Effector CD4-positive, alpha-beta T cell (primary cell): ENCODE data around the gene SLX4IP.

Experiments
- DNase-seq: peaks from one replicate; pipeline ENCODE4 v3.0.0-alpha.2; 2020

SLX4IP gene

GRCh38 chr20:10524034-10524476, 89.0 kb downstream of the SLX4IP start:
- no peak for DNase-seq

- DNase-seq, result no peak
Measured at GRCh38 chr20:10524643-10525042, 89.5 kb downstream of the SLX4IP start.

GRCh38 chr20:10527781-10528180, 92.7 kb downstream of the SLX4IP start:
- no peak for DNase-seq

GRCh38 chr20:10530883-10531282, 95.8 kb downstream of the SLX4IP start:
- no peak for DNase-seq

- DNase-seq, result no peak
Measured at GRCh38 chr20:10531848-10532247, 96.7 kb downstream of the SLX4IP start.

GRCh38 chr20:10532361-10532760, 97.3 kb downstream of the SLX4IP start:
- no peak for DNase-seq

GRCh38 chr20:10536531-10536930, 101.4 kb downstream of the SLX4IP start:
- DNase-seq, result no peak

GRCh38 chr20:10537850-10538480, 102.9 kb downstream of the SLX4IP start:
- DNase-seq, result no peak

GRCh38 chr20:10538768-10539167, 103.7 kb downstream of the SLX4IP start:
- DNase-seq, result no peak

- no peak for DNase-seq
Measured at GRCh38 chr20:10539818-10540553, 104.9 kb downstream of the SLX4IP start.

GRCh38 chr20:10540636-10541493, 105.8 kb downstream of the SLX4IP start:
- DNase-seq, result no peak

GRCh38 chr20:10541668-10542411, 106.7 kb downstream of the SLX4IP start:
- no peak for DNase-seq

- DNase-seq, result no peak
Measured at GRCh38 chr20:10542442-10542841, 107.3 kb downstream of the SLX4IP start.

GRCh38 chr20:10543480-10543879, 108.4 kb downstream of the SLX4IP start:
- no peak for DNase-seq

GRCh38 chr20:10547276-10548114, 112.4 kb downstream of the SLX4IP start:
- DNase-seq, result no peak

GRCh38 chr20:10549511-10549910, 114.4 kb downstream of the SLX4IP start:
- no peak for DNase-seq

GRCh38 chr20:10550204-10551118, 115.4 kb downstream of the SLX4IP start:
- DNase-seq, result no peak

GRCh38 chr20:10551732-10552724, 116.9 kb downstream of the SLX4IP start:
- DNase-seq, result no peak

- DNase-seq, result no peak
Measured at GRCh38 chr20:10553326-10553984, 118.3 kb downstream of the SLX4IP start.
